GM21737 (cell line): ENCODE measurements around the gene SLC36A4.
"Not testable (repeated sequence)": the region's sequence is repeated elsewhere in the genome, so short reads cannot be mapped to it uniquely, and the experiment has no call there.

ENCODE experiments used
- ATAC-seq: cut with Tn5 transposase; IDR thresholded peaks from one replicate; pipeline ENCODE4 v1.9.1; 2021; ENCODE audit warnings: mild to moderate bottlenecking, moderate library complexity; ENCODE audit not compliant: unreplicated experiment

SLC36A4 gene

GRCh38 chr11:93194673-93195291 lies 3.0 kb downstream of the SLC36A4 start:
- no peak for ATAC-seq

- ATAC-seq, result no peak
Observed at GRCh38 chr11:93193731-93194130, 4.1 kb downstream of the SLC36A4 start.

GRCh38 chr11:93192163-93192562 lies 5.6 kb downstream of the SLC36A4 start:
- ATAC-seq, result no peak

GRCh38 chr11:93189462-93189861 lies 8.3 kb downstream of the SLC36A4 start:
- no peak for ATAC-seq

- ATAC-seq, result no peak
Observed at GRCh38 chr11:93188726-93189125, 9.1 kb downstream of the SLC36A4 start.

- ATAC-seq, result no peak
Observed at GRCh38 chr11:93187290-93187689, 10.5 kb downstream of the SLC36A4 start.

GRCh38 chr11:93177891-93178290 lies 19.9 kb downstream of the SLC36A4 start:
- not testable (repeated sequence) for ATAC-seq

GRCh38 chr11:93169950-93170561 lies 27.7 kb downstream of the SLC36A4 start:
- ATAC-seq, result no peak

GRCh38 chr11:93169143-93169542 lies 28.6 kb downstream of the SLC36A4 start:
- ATAC-seq, result no peak

- ATAC-seq, result peak; percentile 62
Observed at GRCh38 chr11:93166862-93167261, 30.9 kb downstream of the SLC36A4 start.

GRCh38 chr11:93166194-93166593 lies 31.6 kb downstream of the SLC36A4 start:
- no peak for ATAC-seq

GRCh38 chr11:93160808-93161207 lies 37.0 kb downstream of the SLC36A4 start:
- no peak for ATAC-seq

GRCh38 chr11:93160156-93160555 lies 37.6 kb downstream of the SLC36A4 start:
- no peak for ATAC-seq

- no peak for ATAC-seq
Observed at GRCh38 chr11:93159721-93160120, 38.1 kb downstream of the SLC36A4 start.

- ATAC-seq, result no peak
Observed at GRCh38 chr11:93155738-93156137, 42.1 kb downstream of the SLC36A4 start.

GRCh38 chr11:93145390-93145915 lies 52.3 kb downstream of the SLC36A4 start:
- ATAC-seq, result no peak

GRCh38 chr11:93143800-93144199 lies 54.0 kb downstream of the SLC36A4 start:
- no peak for ATAC-seq

GRCh38 chr11:93143186-93143585 lies 54.6 kb downstream of the SLC36A4 start:
- no peak for ATAC-seq

GRCh38 chr11:93133488-93134109 lies 64.2 kb downstream of the SLC36A4 start:
- ATAC-seq, result no peak

- ATAC-seq, result no peak
Observed at GRCh38 chr11:93132836-93133235, 65.0 kb downstream of the SLC36A4 start.

GRCh38 chr11:93131709-93132108 lies 66.1 kb downstream of the SLC36A4 start:
- ATAC-seq, result no peak

- ATAC-seq, result no peak
Observed at GRCh38 chr11:93128574-93128973, 69.2 kb downstream of the SLC36A4 start.
